K562 (cell line): ENCODE results near the gene SEMA6C. TPM values are rescaled to one million over a fixed set of nuclear protein-coding genes. Genes with fewer than 3 reads are reported as not detected.
A peak's percentile ranks its signal among the peaks of the same experiment; 100 is the strongest.

Source experiments
- ADNP ChIP-seq: fragments of 200-800 bp; sonication (Bioruptor generic); IDR thresholded peaks from 2 replicates; pipeline ENCODE4 v1.6.1; 2016; ENCODE audit warnings: missing genetic modification characterization, missing compliant biosample characterization
- DMBX1 ChIP-seq: fragments of 250-450 bp; sonication (Bioruptor Pico); IDR thresholded peaks from 2 replicates; pipeline ENCODE4 v1.8.0; 2022; ENCODE audit warnings: inconsistent platforms, mild to moderate bottlenecking, moderate library complexity, borderline replicate concordance
- GABPA ChIP-seq: fragments of 200-800 bp; sonication (Bioruptor generic); conservative IDR thresholded peaks from 2 replicates; pipeline ENCODE4 v1.6.1; 2016; ENCODE audit warnings: low read depth, missing genetic modification characterization, missing compliant biosample characterization
- HDAC8 ChIP-seq: fragments of 450-650 bp; IDR thresholded peaks from 2 replicates; pipeline ENCODE4 v1.6.1; 2016; ENCODE audit warnings: mild to moderate bottlenecking, missing genetic modification characterization, moderate library complexity, missing compliant biosample characterization
- NFATC3 ChIP-seq: fragments of 450-650 bp; IDR thresholded peaks from 2 replicates; pipeline ENCODE4 v1.6.1; 2017; ENCODE audit warnings: mild to moderate bottlenecking
- SAFB ChIP-seq: fragments of 200-400 bp; formaldehyde crosslinking; IDR thresholded peaks from 2 replicates; pipeline ENCODE4 v1.6.1; 2017; ENCODE audit warnings: low read depth, low read length, borderline replicate concordance
- ZBED1 ChIP-seq: IDR thresholded peaks from 2 replicates; pipeline ENCODE4 v1.6.1; 2014
- ZNF146 ChIP-seq: IDR thresholded peaks from one replicate; pipeline ENCODE4 v1.6.1; 2018; ENCODE audit warnings: missing compliant biosample characterization; ENCODE audit not compliant: unreplicated experiment
- polyA plus RNA-seq, 8 experiments: library from polyadenylated mRNA; depleted of rRNA in 4 of 8; stranded (reverse) in 5 of 8; unstranded in 3 of 8; fragments of >200 nt; fragmentation: Nextera tagmentation in 2 of 8; fragmentation: Illumina TruSeq in 1 of 8; extraction: Ambion mirVana in 2 of 8; extraction: Trizol in 1 of 8; gene quantifications; 2 replicates each; pipeline versions ENCODE4 v1.2.1 to v1.2.3, GENCODE V29; 2011 to 2014; ENCODE audit warnings: inconsistent platforms in 1 of 8, missing spikeins in 1 of 8
- total RNA-seq, 7 experiments: library from RNA; depleted of rRNA in 6 of 7; stranded (reverse); fragments of >200 nt in 6 of 7; fragmentation: Illumina TruSeq in 2 of 7; extraction: Trizol in 2 of 7; gene quantifications; 2 replicates each; pipeline versions ENCODE4 v1.2.1 to v1.2.3, GENCODE V29; 2011 to 2021; ENCODE audit warnings: low replicate concordance in 1 of 7
- TF ChIP-seq, protein P1 (sequence below): fragments of 250-450 bp; sonication (Bioruptor Pico); IDR thresholded peaks from 2 replicates; pipeline ENCODE4 v1.5.1; 2021; ENCODE audit warnings: mild to moderate bottlenecking
- TF ChIP-seq, protein P2 (sequence below), 2 experiments: fragments of 450-650 bp; formaldehyde crosslinking in 1 of 2; IDR thresholded peaks; 2 replicates each; pipeline versions ENCODE4 v1.4.0 to v1.6.1; 2014 to 2020; ENCODE audit warnings: mild to moderate bottlenecking in 2 of 2, borderline replicate concordance in 1 of 2, low read depth in 1 of 2

The SEMA6C gene
- total and polyA plus RNA-seq, 9 of the 15 experiments (the other 6 are each of a cell fraction or from before 2014, with no cell fraction given): 0.03 to 4.6 (median 0.95) TPM

DNA sequence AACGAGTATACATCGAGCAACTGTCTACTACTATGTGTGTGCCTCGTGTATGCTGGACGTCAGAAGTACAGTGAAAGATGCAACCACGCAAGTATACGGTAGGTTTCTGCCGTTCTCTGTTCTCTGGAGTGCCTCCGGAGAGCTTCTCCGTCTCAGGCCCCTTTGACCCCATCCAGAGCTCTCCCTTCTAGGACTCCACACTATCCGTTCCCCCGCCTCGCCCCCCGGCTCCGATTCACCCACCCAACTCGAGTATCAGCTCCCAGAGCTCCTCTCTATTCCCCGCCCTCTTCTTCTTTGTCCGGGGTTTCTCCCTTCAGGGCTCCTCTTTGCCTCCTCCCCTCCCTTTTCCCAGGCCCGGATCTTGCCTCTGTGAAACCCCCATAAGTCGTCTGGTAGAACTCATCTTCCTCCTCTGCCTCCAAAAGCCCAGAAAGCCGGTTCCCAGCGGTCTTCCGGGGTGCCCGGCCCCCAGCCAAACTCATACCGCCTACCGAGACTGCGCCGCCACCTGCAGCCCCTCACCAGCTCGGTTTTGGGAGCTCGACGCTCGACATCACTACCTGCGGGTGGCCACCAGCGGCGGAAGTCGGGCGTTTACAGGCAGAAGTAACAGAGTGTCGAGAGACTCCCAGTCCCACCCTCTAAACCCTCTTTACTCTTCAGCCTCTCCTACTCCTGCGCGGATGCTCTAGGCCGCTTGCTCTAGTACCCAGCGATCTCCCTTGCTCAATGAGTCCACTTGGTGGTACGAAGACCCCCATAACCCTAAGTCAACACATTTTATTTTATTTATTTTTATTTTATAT, 43.4 kb upstream of the SEMA6C start, which contains the start of gene VPS72 (continued):
- TF ChIP-seq, protein P1, sequence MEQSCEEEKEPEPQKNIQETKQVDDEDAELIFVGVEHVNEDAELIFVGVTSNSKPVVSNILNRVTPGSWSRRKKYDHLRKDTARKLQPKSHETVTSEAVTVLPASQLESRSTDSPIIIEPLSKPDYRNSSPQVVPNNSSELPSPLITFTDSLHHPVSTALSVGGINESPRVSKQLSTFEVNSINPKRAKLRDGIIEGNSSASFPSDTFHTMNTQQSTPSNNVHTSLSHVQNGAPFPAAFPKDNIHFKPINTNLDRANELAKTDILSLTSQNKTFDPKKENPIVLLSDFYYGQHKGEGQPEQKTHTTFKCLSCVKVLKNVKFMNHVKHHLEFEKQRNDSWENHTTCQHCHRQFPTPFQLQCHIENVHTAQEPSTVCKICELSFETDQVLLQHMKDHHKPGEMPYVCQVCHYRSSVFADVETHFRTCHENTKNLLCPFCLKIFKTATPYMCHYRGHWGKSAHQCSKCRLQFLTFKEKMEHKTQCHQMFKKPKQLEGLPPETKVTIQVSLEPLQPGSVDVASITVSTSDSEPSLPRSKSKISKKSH: no peak
- TF ChIP-seq ZNF146 (CRISPR knock-in tag): no peak
- TF ChIP-seq ADNP (tag): no peak
- TF ChIP-seq NFATC3: no peak
- TF ChIP-seq DMBX1 (CRISPR knock-in tag): no peak
- no peak for TF ChIP-seq SAFB
- TF ChIP-seq HDAC8 (tag): no peak
- no peak; the same call in 1 of the 2 replicates for TF ChIP-seq ZBED1
- TF ChIP-seq GABPA (tag): peak; percentile 91
- TF ChIP-seq, protein P2, sequence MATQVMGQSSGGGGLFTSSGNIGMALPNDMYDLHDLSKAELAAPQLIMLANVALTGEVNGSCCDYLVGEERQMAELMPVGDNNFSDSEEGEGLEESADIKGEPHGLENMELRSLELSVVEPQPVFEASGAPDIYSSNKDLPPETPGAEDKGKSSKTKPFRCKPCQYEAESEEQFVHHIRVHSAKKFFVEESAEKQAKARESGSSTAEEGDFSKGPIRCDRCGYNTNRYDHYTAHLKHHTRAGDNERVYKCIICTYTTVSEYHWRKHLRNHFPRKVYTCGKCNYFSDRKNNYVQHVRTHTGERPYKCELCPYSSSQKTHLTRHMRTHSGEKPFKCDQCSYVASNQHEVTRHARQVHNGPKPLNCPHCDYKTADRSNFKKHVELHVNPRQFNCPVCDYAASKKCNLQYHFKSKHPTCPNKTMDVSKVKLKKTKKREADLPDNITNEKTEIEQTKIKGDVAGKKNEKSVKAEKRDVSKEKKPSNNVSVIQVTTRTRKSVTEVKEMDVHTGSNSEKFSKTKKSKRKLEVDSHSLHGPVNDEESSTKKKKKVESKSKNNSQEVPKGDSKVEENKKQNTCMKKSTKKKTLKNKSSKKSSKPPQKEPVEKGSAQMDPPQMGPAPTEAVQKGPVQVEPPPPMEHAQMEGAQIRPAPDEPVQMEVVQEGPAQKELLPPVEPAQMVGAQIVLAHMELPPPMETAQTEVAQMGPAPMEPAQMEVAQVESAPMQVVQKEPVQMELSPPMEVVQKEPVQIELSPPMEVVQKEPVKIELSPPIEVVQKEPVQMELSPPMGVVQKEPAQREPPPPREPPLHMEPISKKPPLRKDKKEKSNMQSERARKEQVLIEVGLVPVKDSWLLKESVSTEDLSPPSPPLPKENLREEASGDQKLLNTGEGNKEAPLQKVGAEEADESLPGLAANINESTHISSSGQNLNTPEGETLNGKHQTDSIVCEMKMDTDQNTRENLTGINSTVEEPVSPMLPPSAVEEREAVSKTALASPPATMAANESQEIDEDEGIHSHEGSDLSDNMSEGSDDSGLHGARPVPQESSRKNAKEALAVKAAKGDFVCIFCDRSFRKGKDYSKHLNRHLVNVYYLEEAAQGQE (IDR thresholded peaks at IDR 0.05; ENCODE audit: borderline replicate concordance): peak; percentile 98
- TF ChIP-seq, protein P2 (CRISPR knock-in tag; IDR thresholded peaks at IDR 0.05; ENCODE audit: low read depth): no peak
